ENCODE data around the gene CD52.

DNA sequence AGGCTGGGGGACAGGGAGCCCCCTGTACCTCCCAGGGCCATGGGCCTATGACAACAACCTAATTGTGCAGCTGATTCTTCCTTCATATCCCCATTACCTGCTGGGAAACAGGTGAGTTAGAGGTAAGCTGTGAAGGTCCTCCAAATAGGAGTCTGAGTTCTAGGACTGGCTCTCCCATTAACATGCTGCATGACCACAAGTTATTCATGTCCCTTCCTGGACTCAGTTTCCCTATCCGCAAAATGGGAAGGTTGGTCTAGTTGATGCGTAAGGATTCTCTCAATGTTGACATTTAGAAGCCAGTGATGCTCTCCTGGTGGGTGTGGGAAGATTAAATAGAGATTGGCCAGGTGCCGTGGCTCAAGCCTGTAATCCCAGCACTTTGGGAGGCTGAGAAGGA, 50.7 kb downstream of the CD52 start:
- TF ChIP-seq, protein P1, sequence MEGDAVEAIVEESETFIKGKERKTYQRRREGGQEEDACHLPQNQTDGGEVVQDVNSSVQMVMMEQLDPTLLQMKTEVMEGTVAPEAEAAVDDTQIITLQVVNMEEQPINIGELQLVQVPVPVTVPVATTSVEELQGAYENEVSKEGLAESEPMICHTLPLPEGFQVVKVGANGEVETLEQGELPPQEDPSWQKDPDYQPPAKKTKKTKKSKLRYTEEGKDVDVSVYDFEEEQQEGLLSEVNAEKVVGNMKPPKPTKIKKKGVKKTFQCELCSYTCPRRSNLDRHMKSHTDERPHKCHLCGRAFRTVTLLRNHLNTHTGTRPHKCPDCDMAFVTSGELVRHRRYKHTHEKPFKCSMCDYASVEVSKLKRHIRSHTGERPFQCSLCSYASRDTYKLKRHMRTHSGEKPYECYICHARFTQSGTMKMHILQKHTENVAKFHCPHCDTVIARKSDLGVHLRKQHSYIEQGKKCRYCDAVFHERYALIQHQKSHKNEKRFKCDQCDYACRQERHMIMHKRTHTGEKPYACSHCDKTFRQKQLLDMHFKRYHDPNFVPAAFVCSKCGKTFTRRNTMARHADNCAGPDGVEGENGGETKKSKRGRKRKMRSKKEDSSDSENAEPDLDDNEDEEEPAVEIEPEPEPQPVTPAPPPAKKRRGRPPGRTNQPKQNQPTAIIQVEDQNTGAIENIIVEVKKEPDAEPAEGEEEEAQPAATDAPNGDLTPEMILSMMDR (IDR thresholded peaks at IDR 0.05) = no peak
- TF ChIP-seq POLR2A (IDR thresholded peaks at IDR 0.05) = no peak
